ENCODE results near the gene FILIP1L.
A peak's percentile ranks its signal among the peaks of the same experiment; 100 is the strongest.

Gene FILIP1L

GRCh38 chr3:100107221-100107814 lies 7.0 kb downstream of the FILIP1L start:
- no peak overlapping the region for H3K9ac ChIP-seq (ENCODE audit: low read depth, low read length)
- H3K9me3 ChIP-seq (ENCODE audit: control insufficient read depth, insufficient read depth, low read length) = no peaks in the 10 kb centered on the region
- H3K36me3 ChIP-seq (ENCODE audit: control insufficient read depth, insufficient read depth, low read length) = no peaks in the 10 kb centered on the region
- H3K27me3 ChIP-seq (ENCODE audit: control insufficient read depth, insufficient read depth, low read length) = no peaks in the 10 kb centered on the region
- no peak overlapping the region for H3K27ac ChIP-seq (ENCODE audit: low read depth, low read length)
- H3K4me1 ChIP-seq (ENCODE audit: control insufficient read depth, insufficient read depth, low read length) = 0 out of 2 replicates have a peak, but pooled peaks cover 6% of the 10 kb centered on the region
- no peak overlapping the region for H3K4me3 ChIP-seq (ENCODE audit: low read depth, low read length)

- no peak overlapping the region for H3K27ac ChIP-seq (ENCODE audit: low read depth, low read length)
- 0 out of 2 replicates have a peak, but pooled peaks cover 6% of the 10 kb centered on the region for H3K4me1 ChIP-seq (ENCODE audit: control insufficient read depth, insufficient read depth, low read length)
- no peak overlapping the region for H3K9ac ChIP-seq (ENCODE audit: low read depth, low read length)
- H3K4me3 ChIP-seq (ENCODE audit: low read depth, low read length) = no peak overlapping the region
- no peaks in the 10 kb centered on the region for H3K36me3 ChIP-seq (ENCODE audit: control insufficient read depth, insufficient read depth, low read length)
- no peaks in the 10 kb centered on the region for H3K9me3 ChIP-seq (ENCODE audit: control insufficient read depth, insufficient read depth, low read length)
- H3K27me3 ChIP-seq (ENCODE audit: control insufficient read depth, insufficient read depth, low read length) = no peaks in the 10 kb centered on the region
Observed at GRCh38 chr3:100106531-100107141, 7.7 kb downstream of the FILIP1L start.

GRCh38 chr3:100106094-100106493 lies 8.2 kb downstream of the FILIP1L start:
- Histone ChIP-seq H3K9me3 (ENCODE audit: control insufficient read depth, insufficient read depth, low read length) (no peaks in the 10 kb centered on the region), H3K9ac (ENCODE audit: low read depth, low read length) (no peak overlapping the region), H3K27me3 (ENCODE audit: control insufficient read depth, insufficient read depth, low read length) (no peaks in the 10 kb centered on the region), H3K36me3 (ENCODE audit: control insufficient read depth, insufficient read depth, low read length) (no peaks in the 10 kb centered on the region), H3K27ac (ENCODE audit: low read depth, low read length) (no peak overlapping the region), H3K4me1 (ENCODE audit: control insufficient read depth, insufficient read depth, low read length) (0 out of 2 replicates have a peak, but pooled peaks cover 6% of the 10 kb centered on the region), H3K4me3 (ENCODE audit: low read depth, low read length) (no peak overlapping the region)

GRCh38 chr3:100105501-100105900 lies 8.8 kb downstream of the FILIP1L start:
- H3K9me3 ChIP-seq (ENCODE audit: control insufficient read depth, insufficient read depth, low read length) = no peaks in the 10 kb centered on the region
- no peak overlapping the region for H3K27ac ChIP-seq (ENCODE audit: low read depth, low read length)
- H3K27me3 ChIP-seq (ENCODE audit: control insufficient read depth, insufficient read depth, low read length) = no peaks in the 10 kb centered on the region
- no peaks in the 10 kb centered on the region for H3K36me3 ChIP-seq (ENCODE audit: control insufficient read depth, insufficient read depth, low read length)
- no peak overlapping the region for H3K4me3 ChIP-seq (ENCODE audit: low read depth, low read length)
- peak overlapping the region; percentile 8; the same call in 1 of the 2 replicates for H3K9ac ChIP-seq (ENCODE audit: low read depth, low read length)
- H3K4me1 ChIP-seq (ENCODE audit: control insufficient read depth, insufficient read depth, low read length) = 0 out of 2 replicates have a peak, but pooled peaks cover 6% of the 10 kb centered on the region

- no peak overlapping the region for H3K27ac ChIP-seq (ENCODE audit: low read depth, low read length)
- H3K4me1 ChIP-seq (ENCODE audit: control insufficient read depth, insufficient read depth, low read length) = 0 out of 2 replicates have a peak, but pooled peaks cover 6% of the 10 kb centered on the region
- no peak overlapping the region for H3K4me3 ChIP-seq (ENCODE audit: low read depth, low read length)
- H3K27me3 ChIP-seq (ENCODE audit: control insufficient read depth, insufficient read depth, low read length) = no peaks in the 10 kb centered on the region
- H3K36me3 ChIP-seq (ENCODE audit: control insufficient read depth, insufficient read depth, low read length) = no peaks in the 10 kb centered on the region
- H3K9ac ChIP-seq (ENCODE audit: low read depth, low read length) = no peak overlapping the region
- no peaks in the 10 kb centered on the region for H3K9me3 ChIP-seq (ENCODE audit: control insufficient read depth, insufficient read depth, low read length)
Observed at GRCh38 chr3:100104817-100105413, 9.4 kb downstream of the FILIP1L start.

- Histone ChIP-seq H3K4me1 (ENCODE audit: control insufficient read depth, insufficient read depth, low read length) (0 out of 2 replicates have a peak, but pooled peaks cover 6% of the 10 kb centered on the region), H3K27me3 (ENCODE audit: control insufficient read depth, insufficient read depth, low read length) (no peaks in the 10 kb centered on the region), H3K9ac (ENCODE audit: low read depth, low read length) (no peak overlapping the region), H3K36me3 (ENCODE audit: control insufficient read depth, insufficient read depth, low read length) (no peaks in the 10 kb centered on the region), H3K4me3 (ENCODE audit: low read depth, low read length) (no peak overlapping the region), H3K27ac (ENCODE audit: low read depth, low read length) (no peak overlapping the region), H3K9me3 (ENCODE audit: control insufficient read depth, insufficient read depth, low read length) (no peaks in the 10 kb centered on the region)
Observed at GRCh38 chr3:100104442-100104798, 9.9 kb downstream of the FILIP1L start.

- 0 out of 2 replicates have a peak, but pooled peaks cover 6% of the 10 kb centered on the region for H3K4me1 ChIP-seq (ENCODE audit: control insufficient read depth, insufficient read depth, low read length)
- H3K36me3 ChIP-seq (ENCODE audit: control insufficient read depth, insufficient read depth, low read length) = no peaks in the 10 kb centered on the region
- H3K27me3 ChIP-seq (ENCODE audit: control insufficient read depth, insufficient read depth, low read length) = no peaks in the 10 kb centered on the region
- H3K9ac ChIP-seq (ENCODE audit: low read depth, low read length) = no peak overlapping the region
- H3K4me3 ChIP-seq (ENCODE audit: low read depth, low read length) = no peak overlapping the region
- no peaks in the 10 kb centered on the region for H3K9me3 ChIP-seq (ENCODE audit: control insufficient read depth, insufficient read depth, low read length)
- H3K27ac ChIP-seq (ENCODE audit: low read depth, low read length) = no peak overlapping the region
Observed at GRCh38 chr3:100103558-100104441, 10.5 kb downstream of the FILIP1L start.

GRCh38 chr3:100102757-100103156 lies 11.5 kb downstream of the FILIP1L start:
- Histone ChIP-seq H3K4me3 (ENCODE audit: low read depth, low read length) (no peak overlapping the region), H3K27me3 (ENCODE audit: control insufficient read depth, insufficient read depth, low read length) (no peaks in the 10 kb centered on the region), H3K9ac (ENCODE audit: low read depth, low read length) (no peak overlapping the region), H3K9me3 (ENCODE audit: control insufficient read depth, insufficient read depth, low read length) (no peaks in the 10 kb centered on the region), H3K27ac (ENCODE audit: low read depth, low read length) (no peak overlapping the region), H3K4me1 (ENCODE audit: control insufficient read depth, insufficient read depth, low read length) (0 out of 2 replicates have a peak, but pooled peaks cover 6% of the 10 kb centered on the region), H3K36me3 (ENCODE audit: control insufficient read depth, insufficient read depth, low read length) (no peaks in the 10 kb centered on the region)

- Histone ChIP-seq H3K36me3 (ENCODE audit: control insufficient read depth, insufficient read depth, low read length) (no peaks in the 10 kb centered on the region), H3K9ac (ENCODE audit: low read depth, low read length) (no peak overlapping the region), H3K27ac (ENCODE audit: low read depth, low read length) (no peak overlapping the region), H3K4me3 (ENCODE audit: low read depth, low read length) (no peak overlapping the region), H3K4me1 (ENCODE audit: control insufficient read depth, insufficient read depth, low read length) (0 out of 2 replicates have a peak, but pooled peaks cover 3% of the 10 kb centered on the region), H3K9me3 (ENCODE audit: control insufficient read depth, insufficient read depth, low read length) (no peaks in the 10 kb centered on the region), H3K27me3 (ENCODE audit: control insufficient read depth, insufficient read depth, low read length) (no peaks in the 10 kb centered on the region)
Observed at GRCh38 chr3:100100425-100100824, 13.9 kb downstream of the FILIP1L start.

- no peaks in the 10 kb centered on the region for H3K9me3 ChIP-seq (ENCODE audit: control insufficient read depth, insufficient read depth, low read length)
- no peaks in the 10 kb centered on the region for H3K4me1 ChIP-seq (ENCODE audit: control insufficient read depth, insufficient read depth, low read length)
- no peaks in the 10 kb centered on the region for H3K27me3 ChIP-seq (ENCODE audit: control insufficient read depth, insufficient read depth, low read length)
- no peak overlapping the region for H3K4me3 ChIP-seq (ENCODE audit: low read depth, low read length)
- no peak overlapping the region for H3K9ac ChIP-seq (ENCODE audit: low read depth, low read length)
- H3K27ac ChIP-seq (ENCODE audit: low read depth, low read length) = no peak overlapping the region
- H3K36me3 ChIP-seq (ENCODE audit: control insufficient read depth, insufficient read depth, low read length) = no peaks in the 10 kb centered on the region
Observed at GRCh38 chr3:100099621-100100020, 14.7 kb downstream of the FILIP1L start.

All from HUES48 (cell line).